ENCODE results near the gene KRT73. TPM values are rescaled to one million over a fixed set of nuclear protein-coding genes. Genes with fewer than 3 reads are reported as not detected.

KRT73 gene
- total and polyA plus RNA-seq, 2 donors (not counting 1 experiment from before 2014, with no cell fraction given) = not detected

DNA sequence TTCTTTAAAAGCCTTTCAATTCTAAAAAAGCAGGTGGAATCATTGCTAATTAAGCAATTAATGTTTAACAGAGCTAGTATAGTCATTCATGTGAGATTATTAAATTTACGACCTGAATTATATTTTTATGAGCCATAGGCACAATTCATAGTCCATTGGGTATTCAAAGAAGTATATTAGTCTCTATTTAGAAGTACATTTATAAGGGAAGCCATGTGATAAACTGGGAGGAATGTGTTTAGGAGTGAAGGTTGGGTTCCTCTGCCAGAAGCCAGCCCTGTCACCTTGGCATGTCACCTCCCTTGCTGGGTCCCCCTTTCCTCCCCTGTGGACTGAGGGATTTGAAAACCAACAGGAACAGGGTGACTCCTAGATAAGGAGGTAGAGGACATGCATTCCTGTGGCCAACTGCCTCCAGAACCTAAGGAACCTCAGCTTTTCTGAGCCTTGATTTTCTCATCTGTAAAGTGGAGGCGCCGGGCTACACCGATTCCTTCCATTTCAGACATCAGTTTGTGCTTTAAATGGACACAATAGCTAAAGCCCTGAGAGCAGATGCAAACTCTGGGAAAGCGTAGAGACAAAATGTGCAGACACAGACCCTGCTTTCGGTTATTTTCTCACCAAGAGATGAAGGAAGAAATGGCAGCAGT is 39.0 kb upstream of the KRT73 start:
- H3K27ac ChIP-seq (ENCODE audit: insufficient read depth, low read length) = no peak overlapping the region
- peaks cover 4% of the 10 kb centered on the region for H3K27me3 ChIP-seq (ENCODE audit: control insufficient read depth, insufficient read depth, low read length)
- H3K4me1 ChIP-seq (ENCODE audit: control insufficient read depth, extremely low read depth, insufficient read depth, low read length) = no peaks in the 10 kb centered on the region
- H3K4me2 ChIP-seq (ENCODE audit: extremely low read depth, insufficient read depth, low read length) = no peak overlapping the region
- no peaks in the 10 kb centered on the region for H3K36me3 ChIP-seq (ENCODE audit: control insufficient read depth, insufficient read depth, low read length)
- no peak overlapping the region for H3K4me3 ChIP-seq (replicated peaks in 1 of 4; ENCODE audit: control extremely low read depth in 1 of 4, insufficient read depth in 1 of 4, low read depth in 3 of 4, low read length in 4 of 4)
- no peak overlapping the region for H2AFZ ChIP-seq (ENCODE audit: low read length)
- no peaks in the 10 kb centered on the region for H4K20me1 ChIP-seq (ENCODE audit: control insufficient read depth, extremely low read depth, insufficient read depth, low read length)
- no peak for TF ChIP-seq EZH2 (IDR thresholded peaks at IDR 0.05; ENCODE audit: low read length, missing control alignments)
- TF ChIP-seq, protein P1, sequence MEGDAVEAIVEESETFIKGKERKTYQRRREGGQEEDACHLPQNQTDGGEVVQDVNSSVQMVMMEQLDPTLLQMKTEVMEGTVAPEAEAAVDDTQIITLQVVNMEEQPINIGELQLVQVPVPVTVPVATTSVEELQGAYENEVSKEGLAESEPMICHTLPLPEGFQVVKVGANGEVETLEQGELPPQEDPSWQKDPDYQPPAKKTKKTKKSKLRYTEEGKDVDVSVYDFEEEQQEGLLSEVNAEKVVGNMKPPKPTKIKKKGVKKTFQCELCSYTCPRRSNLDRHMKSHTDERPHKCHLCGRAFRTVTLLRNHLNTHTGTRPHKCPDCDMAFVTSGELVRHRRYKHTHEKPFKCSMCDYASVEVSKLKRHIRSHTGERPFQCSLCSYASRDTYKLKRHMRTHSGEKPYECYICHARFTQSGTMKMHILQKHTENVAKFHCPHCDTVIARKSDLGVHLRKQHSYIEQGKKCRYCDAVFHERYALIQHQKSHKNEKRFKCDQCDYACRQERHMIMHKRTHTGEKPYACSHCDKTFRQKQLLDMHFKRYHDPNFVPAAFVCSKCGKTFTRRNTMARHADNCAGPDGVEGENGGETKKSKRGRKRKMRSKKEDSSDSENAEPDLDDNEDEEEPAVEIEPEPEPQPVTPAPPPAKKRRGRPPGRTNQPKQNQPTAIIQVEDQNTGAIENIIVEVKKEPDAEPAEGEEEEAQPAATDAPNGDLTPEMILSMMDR (conservative IDR thresholded peaks at IDR 0.05 in 1 of 2, IDR thresholded peaks at IDR 0.05 in 1 of 2; ENCODE audit: low read depth in 1 of 2, low read length in 2 of 2) = no peak
- no peak for DNase-seq (ENCODE audit: low read depth in 2 of 2)
- H3K9me3 ChIP-seq (ENCODE audit: control insufficient read depth, insufficient read depth, low read depth, low read length) = no peaks in the 10 kb centered on the region
- H3K9ac ChIP-seq (ENCODE audit: insufficient read depth, low read length) = no peak overlapping the region
- H3K79me2 ChIP-seq (ENCODE audit: control insufficient read depth, insufficient read depth, low read length) = no peaks in the 10 kb centered on the region

GRCh38 chr12:52656616-52657015 is 38.3 kb upstream of the KRT73 start:
- Histone ChIP-seq H3K9me3 (ENCODE audit: control insufficient read depth, insufficient read depth, low read depth, low read length) (no peaks in the 10 kb centered on the region), H4K20me1 (ENCODE audit: control insufficient read depth, extremely low read depth, insufficient read depth, low read length) (no peaks in the 10 kb centered on the region), H3K4me1 (ENCODE audit: control insufficient read depth, extremely low read depth, insufficient read depth, low read length) (no peaks in the 10 kb centered on the region), H3K79me2 (ENCODE audit: control insufficient read depth, insufficient read depth, low read length) (no peaks in the 10 kb centered on the region), H2AFZ (ENCODE audit: low read length) (no peak overlapping the region), H3K4me3 (replicated peaks in 1 of 4; ENCODE audit: control extremely low read depth in 1 of 4, insufficient read depth in 1 of 4, low read depth in 3 of 4, low read length in 4 of 4) (no peak overlapping the region), H3K27ac (ENCODE audit: insufficient read depth, low read length) (no peak overlapping the region), H3K36me3 (ENCODE audit: control insufficient read depth, insufficient read depth, low read length) (no peaks in the 10 kb centered on the region), H3K27me3 (ENCODE audit: control insufficient read depth, insufficient read depth, low read length) (peaks cover 4% of the 10 kb centered on the region), H3K4me2 (ENCODE audit: extremely low read depth, insufficient read depth, low read length) (no peak overlapping the region), H3K9ac (ENCODE audit: insufficient read depth, low read length) (no peak overlapping the region)
- no peak for TF ChIP-seq EZH2 (IDR thresholded peaks at IDR 0.05; ENCODE audit: low read length, missing control alignments)
- TF ChIP-seq, protein P1 (conservative IDR thresholded peaks at IDR 0.05 in 1 of 2, IDR thresholded peaks at IDR 0.05 in 1 of 2; ENCODE audit: low read depth in 1 of 2, low read length in 2 of 2) = no peak
- DNase-seq (ENCODE audit: low read depth in 2 of 2) = no peak

DNA sequence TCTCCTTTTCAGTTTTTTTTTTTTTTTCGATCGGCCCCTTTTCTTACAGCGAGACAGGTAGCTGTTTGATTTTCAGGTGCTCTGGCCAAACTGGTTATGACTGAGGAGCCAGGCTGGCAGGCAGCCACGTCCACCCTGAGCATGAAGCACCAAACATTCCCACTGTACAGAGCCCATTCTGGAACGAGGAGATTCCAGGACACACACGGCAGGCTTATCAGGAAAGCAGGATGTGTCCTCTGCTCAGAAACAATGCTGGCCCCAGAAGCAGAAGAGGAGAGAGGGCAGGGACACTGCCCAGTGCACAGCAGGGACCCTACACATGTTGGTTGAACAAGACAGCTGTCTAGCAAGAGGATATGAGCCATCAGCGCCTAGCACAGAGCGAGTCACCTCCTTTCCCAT is 37.4 kb upstream of the KRT73 start:
- Histone ChIP-seq H3K27ac (ENCODE audit: insufficient read depth, low read length) (no peak overlapping the region), H3K36me3 (ENCODE audit: control insufficient read depth, insufficient read depth, low read length) (no peaks in the 10 kb centered on the region), H3K4me1 (ENCODE audit: control insufficient read depth, extremely low read depth, insufficient read depth, low read length) (no peaks in the 10 kb centered on the region), H2AFZ (ENCODE audit: low read length) (no peak overlapping the region), H3K9ac (ENCODE audit: insufficient read depth, low read length) (no peak overlapping the region), H3K4me2 (ENCODE audit: extremely low read depth, insufficient read depth, low read length) (no peak overlapping the region), H3K27me3 (ENCODE audit: control insufficient read depth, insufficient read depth, low read length) (peaks cover 4% of the 10 kb centered on the region), H4K20me1 (ENCODE audit: control insufficient read depth, extremely low read depth, insufficient read depth, low read length) (no peaks in the 10 kb centered on the region), H3K4me3 (replicated peaks in 1 of 4; ENCODE audit: control extremely low read depth in 1 of 4, insufficient read depth in 1 of 4, low read depth in 3 of 4, low read length in 4 of 4) (no peak overlapping the region), H3K79me2 (ENCODE audit: control insufficient read depth, insufficient read depth, low read length) (no peaks in the 10 kb centered on the region), H3K9me3 (ENCODE audit: control insufficient read depth, insufficient read depth, low read depth, low read length) (no peaks in the 10 kb centered on the region)
- no peak for DNase-seq (ENCODE audit: low read depth in 2 of 2)
- TF ChIP-seq, protein P1 (conservative IDR thresholded peaks at IDR 0.05 in 1 of 2, IDR thresholded peaks at IDR 0.05 in 1 of 2; ENCODE audit: low read depth in 1 of 2, low read length in 2 of 2) = no peak
- no peak for TF ChIP-seq EZH2 (IDR thresholded peaks at IDR 0.05; ENCODE audit: low read length, missing control alignments)

Data from fibroblast of lung (primary cell).